ENCODE results near the gene VSTM2L. TPM values are rescaled to one million over a fixed set of nuclear protein-coding genes. Genes with fewer than 3 reads are reported as not detected.

Gene VSTM2L
- total and polyA plus RNA-seq, 9 of the 15 experiments (the other 6 are each of a cell fraction or from before 2014, with no cell fraction given) = not detected

DNA sequence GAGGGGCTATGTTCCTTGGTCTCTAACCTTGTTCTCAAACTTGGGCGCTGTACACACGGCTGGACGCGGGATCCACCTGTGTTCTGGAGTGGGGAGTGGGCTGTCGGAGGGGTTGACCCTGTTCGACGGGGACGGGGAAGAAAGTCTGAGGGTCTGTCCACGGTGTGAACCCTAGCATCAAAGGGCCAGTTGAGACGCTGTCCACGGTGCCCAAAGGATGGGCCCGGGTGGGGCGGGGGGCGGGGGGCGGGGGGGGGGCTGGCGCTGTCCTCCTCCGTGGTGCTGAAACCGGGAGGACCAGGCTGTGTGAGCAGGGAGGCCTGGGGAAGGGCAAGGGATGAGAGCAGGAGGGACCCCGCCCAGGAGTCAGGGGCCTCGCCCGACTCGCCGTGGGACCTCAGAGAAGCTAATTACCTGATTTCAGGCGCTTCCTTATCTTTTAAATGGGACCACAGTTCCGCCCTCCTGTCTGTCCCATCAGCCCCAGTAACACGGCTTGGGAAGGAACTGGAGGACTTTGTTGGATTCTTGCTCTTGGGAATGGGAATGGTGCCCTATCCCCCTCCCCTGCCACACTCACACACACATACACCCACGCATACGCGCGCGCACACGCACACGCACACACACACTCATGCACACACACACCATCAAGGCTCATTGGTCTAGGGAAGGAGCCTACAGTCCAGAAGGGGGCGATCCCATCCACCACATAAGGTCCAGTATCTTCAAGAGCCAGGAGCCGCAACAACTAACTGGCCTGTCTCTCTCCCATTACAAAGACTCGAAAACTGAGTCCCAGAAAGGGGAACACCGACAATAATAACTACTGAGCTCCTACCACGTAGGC lies 1.0 kb upstream of the VSTM2L start:
- CTCF ChIA-PET (ENCODE audit: low intra/inter-chr PET ratio) = interaction anchor here (0.6 to 1.1 kb wide), 3 partner anchors 91 to 619 kb away, joined by 3 to 4 read pairs (median 3); no protein-coding TSS in a partner anchor
- H3K4me2 ChIP-seq (ENCODE audit: insufficient read depth, low read length) = peak overlapping the region; percentile 32; the same call in 1 of the 2 replicates
- TF ChIP-seq EHMT2 (IDR thresholded peaks at IDR 0.05) (peak; percentile 99), ZNF668 (CRISPR knock-in tag; IDR thresholded peaks at IDR 0.05) (no peak), FOXK1 (CRISPR knock-in tag; IDR thresholded peaks at IDR 0.05; ENCODE audit: borderline replicate concordance) (0 out of 2 replicates have a peak, but pooled peaks have one; percentile 59), POLR2AphosphoS2 (IDR thresholded peaks at IDR 0.05; ENCODE audit: low read length) (no peak), SMARCA5 (IDR thresholded peaks at IDR 0.05) (peak; percentile 68; the same call in 1 of the 2 replicates), NUFIP1 (IDR thresholded peaks at IDR 0.05; ENCODE audit: partially characterized antibody) (no peak), RBM34 (IDR thresholded peaks at IDR 0.05; ENCODE audit: borderline replicate concordance, insufficient read depth, low read length) (no peak), CHD2 (IDR thresholded peaks at IDR 0.05; ENCODE audit: low read depth, low read length) (no peak), IRF2 (CRISPR knock-in tag; IDR thresholded peaks at IDR 0.05) (no peak), SMC3 (conservative IDR thresholded peaks at IDR 0.05; ENCODE audit: insufficient read depth, low read depth, low read length) (peak; percentile 59), ZNF124 (CRISPR knock-in tag; IDR thresholded peaks at IDR 0.05) (no peak), RB1 (IDR thresholded peaks at IDR 0.05; ENCODE audit: low read depth) (0 out of 2 replicates have a peak, but pooled peaks have one; percentile 25), HSF4 (CRISPR knock-in tag; IDR thresholded peaks at IDR 0.05; ENCODE audit: borderline replicate concordance) (no peak), MAFG (tag; conservative IDR thresholded peaks at IDR 0.05) (no peak), EGR1 (conservative IDR thresholded peaks at IDR 0.05) (peak; percentile 87)
- TF ChIP-seq, protein P1, sequence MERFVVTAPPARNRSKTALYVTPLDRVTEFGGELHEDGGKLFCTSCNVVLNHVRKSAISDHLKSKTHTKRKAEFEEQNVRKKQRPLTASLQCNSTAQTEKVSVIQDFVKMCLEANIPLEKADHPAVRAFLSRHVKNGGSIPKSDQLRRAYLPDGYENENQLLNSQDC (CRISPR knock-in tag; IDR thresholded peaks at IDR 0.05) = no peak
- TF ChIP-seq, protein P2, sequence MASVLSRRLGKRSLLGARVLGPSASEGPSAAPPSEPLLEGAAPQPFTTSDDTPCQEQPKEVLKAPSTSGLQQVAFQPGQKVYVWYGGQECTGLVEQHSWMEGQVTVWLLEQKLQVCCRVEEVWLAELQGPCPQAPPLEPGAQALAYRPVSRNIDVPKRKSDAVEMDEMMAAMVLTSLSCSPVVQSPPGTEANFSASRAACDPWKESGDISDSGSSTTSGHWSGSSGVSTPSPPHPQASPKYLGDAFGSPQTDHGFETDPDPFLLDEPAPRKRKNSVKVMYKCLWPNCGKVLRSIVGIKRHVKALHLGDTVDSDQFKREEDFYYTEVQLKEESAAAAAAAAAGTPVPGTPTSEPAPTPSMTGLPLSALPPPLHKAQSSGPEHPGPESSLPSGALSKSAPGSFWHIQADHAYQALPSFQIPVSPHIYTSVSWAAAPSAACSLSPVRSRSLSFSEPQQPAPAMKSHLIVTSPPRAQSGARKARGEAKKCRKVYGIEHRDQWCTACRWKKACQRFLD (CRISPR knock-in tag; IDR thresholded peaks at IDR 0.05) = peak; percentile 49; the same call in 1 of the 2 replicates
- TF ChIP-seq, protein P3, sequence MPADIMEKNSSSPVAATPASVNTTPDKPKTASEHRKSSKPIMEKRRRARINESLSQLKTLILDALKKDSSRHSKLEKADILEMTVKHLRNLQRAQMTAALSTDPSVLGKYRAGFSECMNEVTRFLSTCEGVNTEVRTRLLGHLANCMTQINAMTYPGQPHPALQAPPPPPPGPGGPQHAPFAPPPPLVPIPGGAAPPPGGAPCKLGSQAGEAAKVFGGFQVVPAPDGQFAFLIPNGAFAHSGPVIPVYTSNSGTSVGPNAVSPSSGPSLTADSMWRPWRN (IDR thresholded peaks at IDR 0.05; ENCODE audit: low read depth) = no peak

More for the DNA sequence above, 1.0 kb upstream of the VSTM2L start:
- BruUV-seq (replicated peaks) = no TSS peak
- Histone ChIP-seq H3K9me3 (replicated peaks; ENCODE audit: control insufficient read depth, insufficient read depth, low read depth, low read length) (no peaks in the 10 kb centered on the region), H3K36me3 (ENCODE audit: control insufficient read depth, insufficient read depth, low read length) (no peaks in the 10 kb centered on the region; the same call in 2 of the 3 replicates), H3K27ac (ENCODE audit: extremely low read depth, low read depth, low read length) (no peak overlapping the region), H4K20me1 (replicated peaks; ENCODE audit: control insufficient read depth, insufficient read depth, low read length) (peaks cover 8% of the 10 kb centered on the region), H2AFZ (ENCODE audit: low read depth, low read length) (no peak overlapping the region), H3K79me2 (ENCODE audit: control insufficient read depth, insufficient read depth, low read length) (no peaks in the 10 kb centered on the region), H3K4me1 (replicated peaks in 1 of 2; ENCODE audit: control insufficient read depth in 2 of 2, insufficient read depth in 2 of 2, low read length in 2 of 2) (peaks cover 0 to 16% of the 10 kb centered on the region in 2 experiments; a peak in 2 of 5 replicates), H3K4me3 (no peak overlapping the region), H3K9ac (ENCODE audit: insufficient read depth in 1 of 2, low read depth in 2 of 2, low read length in 2 of 2) (no peak overlapping the region), H3K9me1 (ENCODE audit: control insufficient read depth, insufficient read depth, low read length) (peaks cover 3% of the 10 kb centered on the region), H3K27me3 (ENCODE audit: control insufficient read depth in 2 of 2, insufficient read depth in 2 of 2, low read length in 2 of 2) (peaks cover 9 to 43% of the 10 kb centered on the region in 2 experiments; a peak in 4 of 5 replicates)
- DNase-seq (ENCODE audit: extremely low read depth in 1 of 4, low spot score in 3 of 4) (peak; percentile 80 to 89 (median 86)), ATAC-seq (peak; percentile 91), FAIRE-seq (peak; percentile 87)
- intact Hi-C loops (cut with micrococcal nuclease) (loop anchor here (1.0 to 5.0 kb wide), 3 partner anchors 91 to 320 kb away; no protein-coding TSS in a partner anchor), in situ Hi-C loops (cut with MboI) (no loop called here)
- 14% methylated on average over 34 of the region's 38 CpGs for WGBS (ENCODE audit: insufficient coverage, low coverage, missing lambda C conversion rate)
- POLR2A ChIA-PET = interaction anchor here (0.6 to 1.2 kb wide), 2 partner anchors 15 to 1179 kb away, joined by 3 to 4 read pairs; no protein-coding TSS in a partner anchor

Data from K562 (cell line).